ENCODE measurements around the gene MYO1D.

- TF ChIP-seq, protein P1, sequence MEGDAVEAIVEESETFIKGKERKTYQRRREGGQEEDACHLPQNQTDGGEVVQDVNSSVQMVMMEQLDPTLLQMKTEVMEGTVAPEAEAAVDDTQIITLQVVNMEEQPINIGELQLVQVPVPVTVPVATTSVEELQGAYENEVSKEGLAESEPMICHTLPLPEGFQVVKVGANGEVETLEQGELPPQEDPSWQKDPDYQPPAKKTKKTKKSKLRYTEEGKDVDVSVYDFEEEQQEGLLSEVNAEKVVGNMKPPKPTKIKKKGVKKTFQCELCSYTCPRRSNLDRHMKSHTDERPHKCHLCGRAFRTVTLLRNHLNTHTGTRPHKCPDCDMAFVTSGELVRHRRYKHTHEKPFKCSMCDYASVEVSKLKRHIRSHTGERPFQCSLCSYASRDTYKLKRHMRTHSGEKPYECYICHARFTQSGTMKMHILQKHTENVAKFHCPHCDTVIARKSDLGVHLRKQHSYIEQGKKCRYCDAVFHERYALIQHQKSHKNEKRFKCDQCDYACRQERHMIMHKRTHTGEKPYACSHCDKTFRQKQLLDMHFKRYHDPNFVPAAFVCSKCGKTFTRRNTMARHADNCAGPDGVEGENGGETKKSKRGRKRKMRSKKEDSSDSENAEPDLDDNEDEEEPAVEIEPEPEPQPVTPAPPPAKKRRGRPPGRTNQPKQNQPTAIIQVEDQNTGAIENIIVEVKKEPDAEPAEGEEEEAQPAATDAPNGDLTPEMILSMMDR (IDR thresholded peaks at IDR 0.05): no peak
- no peak for TF ChIP-seq EP300 (IDR thresholded peaks at IDR 0.05)
These were observed 358.2 kb downstream of the MYO1D start for GRCh38 chr17:32518646-32519227.
